ENCODE data around the gene PUSL1.
"Not testable (repeated sequence)": the region's sequence is repeated elsewhere in the genome, so short reads cannot be mapped to it uniquely, and the experiment has no call there.

The PUSL1 gene

DNA sequence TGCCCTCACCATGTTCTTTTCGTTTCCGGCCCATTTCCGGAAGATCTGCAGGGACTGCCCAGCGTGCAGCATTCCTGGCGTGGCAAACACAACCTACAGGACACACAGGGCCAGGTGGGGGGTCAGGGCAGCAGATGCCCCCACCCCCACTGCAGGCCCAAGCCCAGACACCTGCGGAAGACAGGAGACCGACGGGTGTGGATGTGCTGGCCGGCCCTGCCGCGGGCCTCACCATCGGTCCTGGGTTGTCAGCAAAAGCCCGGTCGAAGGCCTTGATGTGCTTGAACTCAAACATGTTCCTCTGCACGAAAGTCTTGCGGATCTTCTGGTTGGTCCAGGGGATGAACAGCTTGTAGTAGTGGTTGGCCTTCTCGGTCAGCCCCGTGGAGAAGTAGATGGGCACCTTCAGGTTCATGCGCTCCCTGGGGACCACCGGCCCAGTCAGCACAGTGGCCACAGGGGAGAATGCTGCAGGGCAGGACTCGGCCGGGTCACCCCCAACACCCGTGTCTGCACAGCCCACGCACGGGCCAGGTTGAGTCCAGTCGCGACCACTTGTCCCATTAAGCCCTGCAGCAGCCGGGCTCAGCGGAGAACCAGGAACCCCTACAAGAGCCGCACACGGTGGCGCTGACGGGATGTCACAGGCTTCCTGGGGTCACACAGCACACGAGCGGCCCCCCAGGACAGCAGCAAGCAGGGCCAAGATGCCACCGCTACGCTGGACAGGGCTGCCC, 5.3 kb downstream of the PUSL1 start:
- no peak overlapping the region for H3K4me3 ChIP-seq (ENCODE audit: control insufficient read depth, low read depth, low read length)
- TF ChIP-seq, protein P1, sequence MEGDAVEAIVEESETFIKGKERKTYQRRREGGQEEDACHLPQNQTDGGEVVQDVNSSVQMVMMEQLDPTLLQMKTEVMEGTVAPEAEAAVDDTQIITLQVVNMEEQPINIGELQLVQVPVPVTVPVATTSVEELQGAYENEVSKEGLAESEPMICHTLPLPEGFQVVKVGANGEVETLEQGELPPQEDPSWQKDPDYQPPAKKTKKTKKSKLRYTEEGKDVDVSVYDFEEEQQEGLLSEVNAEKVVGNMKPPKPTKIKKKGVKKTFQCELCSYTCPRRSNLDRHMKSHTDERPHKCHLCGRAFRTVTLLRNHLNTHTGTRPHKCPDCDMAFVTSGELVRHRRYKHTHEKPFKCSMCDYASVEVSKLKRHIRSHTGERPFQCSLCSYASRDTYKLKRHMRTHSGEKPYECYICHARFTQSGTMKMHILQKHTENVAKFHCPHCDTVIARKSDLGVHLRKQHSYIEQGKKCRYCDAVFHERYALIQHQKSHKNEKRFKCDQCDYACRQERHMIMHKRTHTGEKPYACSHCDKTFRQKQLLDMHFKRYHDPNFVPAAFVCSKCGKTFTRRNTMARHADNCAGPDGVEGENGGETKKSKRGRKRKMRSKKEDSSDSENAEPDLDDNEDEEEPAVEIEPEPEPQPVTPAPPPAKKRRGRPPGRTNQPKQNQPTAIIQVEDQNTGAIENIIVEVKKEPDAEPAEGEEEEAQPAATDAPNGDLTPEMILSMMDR (IDR thresholded peaks at IDR 0.05; ENCODE audit: control insufficient read depth, insufficient read depth, low read depth, low read length, missing control alignments) = no peak
- no peak for DNase-seq (ENCODE audit: low read depth)

DNA sequence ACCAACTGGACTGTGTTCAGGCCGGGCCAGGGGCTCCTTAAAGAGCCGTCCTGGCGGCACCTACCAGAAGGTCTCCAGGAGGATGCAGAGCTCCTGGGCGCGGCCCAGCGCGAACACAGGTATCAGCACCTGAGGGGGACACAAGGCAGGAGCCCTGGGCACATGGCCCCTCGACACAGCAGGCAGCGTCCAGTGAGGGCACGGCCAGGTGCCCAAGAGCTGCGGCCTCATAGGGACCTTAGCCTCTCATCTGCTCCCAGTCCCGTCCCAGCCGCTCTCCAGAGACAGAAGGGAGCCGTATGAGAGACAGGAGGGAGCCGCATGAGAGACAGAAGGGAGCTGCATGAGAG, 5.8 kb downstream of the PUSL1 start:
- no peak overlapping the region for H3K4me3 ChIP-seq (ENCODE audit: control insufficient read depth, low read depth, low read length)
- DNase-seq (ENCODE audit: low read depth) = no peak
- TF ChIP-seq, protein P1 (IDR thresholded peaks at IDR 0.05; ENCODE audit: control insufficient read depth, insufficient read depth, low read depth, low read length, missing control alignments) = no peak

DNA sequence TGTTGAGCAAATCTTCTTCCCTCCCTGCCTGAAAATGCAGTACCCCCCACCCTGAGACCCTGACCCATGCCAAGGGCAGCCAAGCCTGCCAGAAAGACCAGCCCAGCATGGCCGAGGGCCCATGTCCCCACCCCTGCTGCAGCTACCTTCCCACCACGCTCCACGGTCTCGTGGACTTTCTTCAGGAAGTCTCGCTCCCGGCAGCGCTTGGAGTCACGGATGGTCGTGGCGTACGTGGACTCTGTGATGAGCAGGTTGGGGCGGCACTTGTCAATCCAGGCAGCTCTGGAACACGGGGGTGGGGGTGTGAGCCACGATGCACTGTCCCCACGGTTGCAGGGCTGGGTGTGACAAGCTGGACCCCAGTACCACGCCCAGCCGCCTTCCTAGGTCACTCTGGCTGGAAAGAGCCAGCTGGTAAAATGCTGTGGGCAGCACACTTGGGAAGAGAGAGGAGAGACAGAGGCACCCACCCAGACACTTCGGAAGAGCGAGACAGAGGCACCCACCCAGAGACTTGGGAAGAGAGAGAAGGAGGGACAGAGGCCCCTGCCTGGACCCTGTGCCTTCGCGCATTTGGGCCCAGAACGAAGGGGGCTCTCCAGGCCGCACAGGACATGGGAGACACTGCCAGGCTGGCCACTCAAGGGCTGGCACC, 6.4 kb downstream of the PUSL1 start:
- no peak overlapping the region for H3K4me3 ChIP-seq (ENCODE audit: control insufficient read depth, low read depth, low read length)
- TF ChIP-seq, protein P1 (IDR thresholded peaks at IDR 0.05; ENCODE audit: control insufficient read depth, insufficient read depth, low read depth, low read length, missing control alignments) = no peak
- DNase-seq (ENCODE audit: low read depth) = no peak

DNA sequence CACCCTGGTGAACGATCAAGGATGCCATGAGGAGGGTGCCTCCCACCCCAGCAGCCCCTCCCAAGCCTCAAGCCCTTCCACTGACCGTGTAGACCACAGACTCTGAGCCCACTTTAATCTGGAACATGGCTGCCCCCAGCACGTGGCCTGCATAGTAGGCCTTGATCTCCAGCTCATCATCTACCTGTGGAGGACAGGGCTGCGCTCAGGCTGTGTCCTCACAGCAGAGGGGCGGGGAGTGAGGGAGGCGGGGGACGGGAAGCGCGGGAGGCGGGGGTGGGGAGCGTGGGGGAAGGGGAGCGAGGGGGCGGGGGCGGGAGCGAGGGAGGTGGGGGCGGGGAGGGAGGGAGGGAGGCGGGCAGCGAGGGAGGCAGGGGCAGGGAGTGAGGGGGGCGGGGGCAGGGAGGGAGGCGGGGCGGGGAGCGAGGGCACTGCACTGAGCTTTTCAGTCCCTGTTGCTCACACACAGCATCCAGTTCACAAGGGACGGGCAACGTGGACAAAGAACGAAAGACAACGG, 7.1 kb downstream of the PUSL1 start:
- TF ChIP-seq, protein P1 (IDR thresholded peaks at IDR 0.05; ENCODE audit: control insufficient read depth, insufficient read depth, low read depth, low read length, missing control alignments) = no peak
- no peak for DNase-seq (ENCODE audit: low read depth)
- no peak overlapping the region for H3K4me3 ChIP-seq (ENCODE audit: control insufficient read depth, low read depth, low read length)

DNA sequence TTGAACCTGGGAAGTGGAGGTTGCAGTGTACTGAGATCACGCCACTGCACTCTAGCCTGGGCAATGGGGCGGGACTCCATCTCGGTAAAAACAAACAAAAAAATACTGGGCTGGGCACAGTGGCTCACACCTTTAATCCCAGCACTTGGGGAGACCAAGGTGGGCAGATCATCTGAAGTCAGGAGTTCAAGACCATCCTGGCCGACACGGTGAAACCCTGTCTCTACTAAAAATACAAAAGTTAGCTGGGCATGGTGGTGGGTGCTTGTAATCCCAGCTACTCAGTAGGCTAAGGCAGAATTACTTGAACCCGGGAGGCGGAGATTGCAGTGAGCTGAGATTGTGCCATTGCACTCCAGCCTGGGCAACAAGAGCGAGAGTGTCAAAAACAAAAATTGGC, 7.8 kb downstream of the PUSL1 start:
- DNase-seq (ENCODE audit: low read depth); H3K4me3 ChIP-seq (ENCODE audit: control insufficient read depth, low read depth, low read length): not testable (repeated sequence)

DNA sequence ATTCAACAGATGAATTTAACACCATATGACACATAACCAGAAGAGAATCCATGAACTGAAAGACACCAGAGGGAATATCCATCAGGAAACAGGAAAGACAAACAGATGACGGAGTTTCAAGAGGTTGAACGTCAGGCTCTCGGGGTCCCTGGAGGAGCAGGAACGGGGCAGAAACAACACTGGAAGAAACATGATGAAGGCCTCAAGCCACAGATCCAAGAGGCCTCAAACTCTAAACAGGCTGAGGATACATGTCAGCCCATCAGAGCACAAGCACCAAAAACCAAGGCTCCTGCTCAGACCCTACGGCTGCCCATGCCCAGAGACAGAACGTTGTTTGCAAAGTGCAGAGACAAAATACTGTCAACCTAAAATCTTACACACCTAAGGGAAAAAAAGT, 9.0 kb downstream of the PUSL1 start:
- TF ChIP-seq, protein P1 (IDR thresholded peaks at IDR 0.05; ENCODE audit: control insufficient read depth, insufficient read depth, low read depth, low read length, missing control alignments) = no peak
- no peak for DNase-seq (ENCODE audit: low read depth)
- no peak overlapping the region for H3K4me3 ChIP-seq (ENCODE audit: control insufficient read depth, low read depth, low read length)

DNA sequence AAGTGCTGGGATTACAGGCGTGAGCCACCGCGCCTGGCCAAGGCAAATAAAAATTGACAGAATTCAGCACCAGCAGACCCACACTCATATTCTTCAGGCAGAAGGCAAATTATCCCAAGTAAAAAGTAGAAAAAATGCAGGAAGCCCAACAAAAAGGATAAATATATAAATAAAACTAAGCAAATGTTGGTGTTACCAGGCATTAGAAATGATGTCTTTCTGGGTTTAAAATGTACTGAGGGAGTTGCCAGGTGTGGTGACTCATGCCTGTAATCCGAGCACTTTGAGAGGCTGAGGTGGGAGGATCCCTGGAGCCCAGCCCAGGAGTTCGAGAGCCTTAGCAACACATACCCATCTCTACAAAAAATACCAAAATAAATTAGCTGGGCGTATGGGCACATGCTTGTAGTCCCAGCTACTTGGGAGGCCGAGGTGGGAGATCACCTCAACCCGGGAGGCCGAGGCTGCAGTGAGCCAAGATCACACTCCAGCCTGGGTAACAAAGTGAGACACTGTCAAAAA, 9.8 kb downstream of the PUSL1 start:
- TF ChIP-seq, protein P1 (IDR thresholded peaks at IDR 0.05; ENCODE audit: control insufficient read depth, insufficient read depth, low read depth, low read length, missing control alignments) = no peak
- peak; percentile 78 for DNase-seq (ENCODE audit: low read depth)
- H3K4me3 ChIP-seq (ENCODE audit: control insufficient read depth, low read depth, low read length) = no peak overlapping the region
